Activated CD4-positive, alpha-beta T cell treated with anti-CD3 and anti-CD28 coated beads, Interleukin-2, amount 50 U/mL, for 4 hours (primary cell): ENCODE measurements around the gene RHOBTB1.
"Not testable (repeated sequence)": the region's sequence is repeated elsewhere in the genome, so short reads cannot be mapped to it uniquely, and the experiment has no call there.

ENCODE experiments used
- DNase-seq, 2 experiments: peaks; one replicate each; pipeline ENCODE4 v3.0.0-alpha.2; 2020

The RHOBTB1 gene

GRCh38 chr10:60944058-60944909 lies at the start of gene RHOBTB1:
RHOBTB1 (minus strand) TSS chr10:60944185; CDS start chr10:60911542, 32,643 bp downstream.
- DNase-seq = no peak

- no peak for DNase-seq
These were observed 48.7 kb upstream of the RHOBTB1 start for GRCh38 chr10:60992636-60993035.

GRCh38 chr10:60990663-60991062 lies 46.7 kb upstream of the RHOBTB1 start:
- no peak for DNase-seq

- no peak for DNase-seq
These were observed 45.5 kb upstream of the RHOBTB1 start for GRCh38 chr10:60989400-60989876.

- DNase-seq = no peak
These were observed 42.8 kb upstream of the RHOBTB1 start for GRCh38 chr10:60986791-60987190.

GRCh38 chr10:60985951-60986350 lies 42.0 kb upstream of the RHOBTB1 start:
- no peak for DNase-seq

GRCh38 chr10:60980997-60981396 lies 37.0 kb upstream of the RHOBTB1 start:
- no peak for DNase-seq

GRCh38 chr10:60979667-60980104 lies 35.7 kb upstream of the RHOBTB1 start:
- DNase-seq = no peak

GRCh38 chr10:60978287-60979115 lies 34.5 kb upstream of the RHOBTB1 start:
- no peak for DNase-seq

- no peak for DNase-seq
These were observed 33.5 kb upstream of the RHOBTB1 start for GRCh38 chr10:60977161-60978122.

- no peak for DNase-seq
These were observed 32.7 kb upstream of the RHOBTB1 start for GRCh38 chr10:60976687-60977086.

- DNase-seq = no peak
These were observed 31.7 kb upstream of the RHOBTB1 start for GRCh38 chr10:60975716-60976115.

- no peak for DNase-seq
These were observed 30.6 kb upstream of the RHOBTB1 start for GRCh38 chr10:60974463-60975149.

- DNase-seq = no peak
These were observed 29.1 kb upstream of the RHOBTB1 start for GRCh38 chr10:60973086-60973485.

GRCh38 chr10:60972181-60972580 lies 28.2 kb upstream of the RHOBTB1 start:
- not testable (repeated sequence) for DNase-seq

GRCh38 chr10:60970526-60970925 lies 26.5 kb upstream of the RHOBTB1 start:
- DNase-seq = no peak

- DNase-seq = no peak
These were observed 24.5 kb upstream of the RHOBTB1 start for GRCh38 chr10:60968504-60968903.

GRCh38 chr10:60967854-60968484 lies 24.0 kb upstream of the RHOBTB1 start:
- DNase-seq = no peak

GRCh38 chr10:60967260-60967659 lies 23.3 kb upstream of the RHOBTB1 start:
- no peak for DNase-seq

- no peak for DNase-seq
These were observed 21.7 kb upstream of the RHOBTB1 start for GRCh38 chr10:60965696-60966095.
